Ovary (tissue), 3 donors: ENCODE data around the gene MLN.

Experiments
- CTCF ChIP-seq, 3 donors: fragments of 450-650 bp in 2 of 3; fragments of 200-600 bp in 1 of 3; IDR thresholded peaks; one replicate each; pipeline versions ENCODE4 v1.5.1 to v1.8.0; 2016 to 2022; ENCODE audit warnings: antibody characterized with exemption in 3 of 3, mild to moderate bottlenecking in 1 of 3
- EP300 ChIP-seq: sonication (generic); formaldehyde crosslinking; IDR thresholded peaks from one replicate; pipeline ENCODE4 v1.6.1; 2017; ENCODE audit warnings: antibody characterized with exemption
- POLR2A ChIP-seq: fragments of 450-650 bp; IDR thresholded peaks from one replicate; pipeline ENCODE4 v1.6.1; 2017; ENCODE audit warnings: antibody characterized with exemption, mild to moderate bottlenecking, moderate library complexity
- donor health status: DM: no; HTN: no; CAD: no.

GRCh38 chr6:33797626-33798342, 6.0 kb downstream of the MLN start:
- no peak for TF ChIP-seq CTCF (IDR thresholded peaks at IDR 0.05)
- no peak for TF ChIP-seq POLR2A
- TF ChIP-seq EP300 = no peak
